ENCODE measurements around the gene NOP53. TPM values are rescaled to one million over a fixed set of nuclear protein-coding genes. Genes with fewer than 3 reads are reported as not detected.

The NOP53 gene
- polyA plus RNA-seq (2013, experiment 1 of 2) = 245 TPM
- polyA plus RNA-seq (2013, experiment 2 of 2) = 251 TPM

- WGBS = 7% methylated on average over 36 of the region's 53 CpGs
- Histone ChIP-seq H3K36me3 (ENCODE audit: control insufficient read depth in 1 of 2, insufficient read depth in 2 of 2, low read depth in 1 of 2, low read length in 2 of 2) (peaks cover 48 to 61% of the 10 kb centered on the region in 2 experiments), H2BK120ac (ENCODE audit: low read depth, low read length) (no peak within 1 kb of the TSS), H3K14ac (ENCODE audit: low read length in 2 of 2) (peak within 1 kb of the TSS in 1 of 2 experiments; percentile 63), H3K9ac (ENCODE audit: low read length) (peak within 1 kb of the TSS; percentile 95), H3K23ac (ENCODE audit: low read length in 2 of 2) (no peak within 1 kb of the TSS), H2AK5ac (ENCODE audit: low read length, severe bottlenecking) (peak within 1 kb of the TSS; percentile 3), H2AFZ (ENCODE audit: low read depth, low read length) (peak within 1 kb of the TSS; percentile 59), H2BK15ac (ENCODE audit: low read depth, poor library complexity, severe bottlenecking) (peak within 1 kb of the TSS; percentile 37), H2BK5ac (ENCODE audit: low read depth, low read length, poor library complexity, severe bottlenecking) (peak within 1 kb of the TSS; percentile 91), H3K4me2 (ENCODE audit: low read length, poor library complexity, severe bottlenecking) (peak within 1 kb of the TSS; percentile 56), H3K9me3 (ENCODE audit: control insufficient read depth, low read length) (no peaks in the 10 kb centered on the region), H3K18ac (ENCODE audit: low read depth in 1 of 2, low read length in 2 of 2) (peak within 1 kb of the TSS; percentile 86 to 95), H3K4me1 (ENCODE audit: control insufficient read depth, insufficient read depth, low read depth, low read length) (peaks cover 30% of the 10 kb centered on the region), H3K27ac (ENCODE audit: low read length, poor library complexity, severe bottlenecking) (peak within 1 kb of the TSS; percentile 80), H4K8ac (ENCODE audit: low read length) (peak within 1 kb of the TSS; percentile 96), H3K27me3 (ENCODE audit: control insufficient read depth in 1 of 2, insufficient read depth in 1 of 2, low read length in 2 of 2) (no peaks in the 10 kb centered on the region), H3K4me3 (ENCODE audit: insufficient read depth in 1 of 2, low read depth in 1 of 2, low read length in 2 of 2) (peak within 1 kb of the TSS; percentile 83 to 84), H3K79me1 (replicated peaks; ENCODE audit: low read length, poor library complexity, severe bottlenecking) (peaks cover 30% of the 10 kb centered on the region), H3K4ac (ENCODE audit: low read depth in 1 of 2, low read length in 2 of 2) (peak within 1 kb of the TSS; percentile 80 to 90), H4K91ac (ENCODE audit: low read length) (peak within 1 kb of the TSS; percentile 94), H2BK12ac (ENCODE audit: low read length in 2 of 2) (no peak within 1 kb of the TSS)
- peak; percentile 97 for DNase-seq
Measured at GRCh38 chr19:47745010-47745901, at the start of gene NOP53. Gene NOP53 (plus strand): TSS chr19:47745546. CDS start chr19:47745560, 14 bp downstream.

- no peak for DNase-seq
- Histone ChIP-seq H3K36me3 (ENCODE audit: control insufficient read depth in 1 of 2, insufficient read depth in 2 of 2, low read depth in 1 of 2, low read length in 2 of 2) (peaks cover 57 to 81% of the 10 kb centered on the region in 2 experiments), H3K4ac (ENCODE audit: low read depth in 1 of 2, low read length in 2 of 2) (no peak overlapping the region), H2BK15ac (ENCODE audit: low read depth, poor library complexity, severe bottlenecking) (no peak overlapping the region), H2BK12ac (ENCODE audit: low read length in 2 of 2) (no peak overlapping the region), H3K14ac (ENCODE audit: low read length in 2 of 2) (no peak overlapping the region), H3K4me1 (ENCODE audit: control insufficient read depth, insufficient read depth, low read depth, low read length) (peaks cover 4% of the 10 kb centered on the region), H3K9me3 (ENCODE audit: control insufficient read depth, low read length) (no peaks in the 10 kb centered on the region), H2AK5ac (ENCODE audit: low read length, severe bottlenecking) (no peak overlapping the region), H4K91ac (ENCODE audit: low read length) (no peak overlapping the region), H3K4me2 (ENCODE audit: low read length, poor library complexity, severe bottlenecking) (no peak overlapping the region), H2BK5ac (ENCODE audit: low read depth, low read length, poor library complexity, severe bottlenecking) (no peak overlapping the region), H3K79me1 (replicated peaks; ENCODE audit: low read length, poor library complexity, severe bottlenecking) (peaks cover 32% of the 10 kb centered on the region), H3K23ac (ENCODE audit: low read length in 2 of 2) (no peak overlapping the region), H4K8ac (ENCODE audit: low read length) (no peak overlapping the region), H3K4me3 (ENCODE audit: insufficient read depth in 1 of 2, low read depth in 1 of 2, low read length in 2 of 2) (no peak overlapping the region), H3K18ac (ENCODE audit: low read depth in 1 of 2, low read length in 2 of 2) (no peak overlapping the region), H3K9ac (ENCODE audit: low read length) (no peak overlapping the region), H2AFZ (ENCODE audit: low read depth, low read length) (no peak overlapping the region), H3K27me3 (ENCODE audit: control insufficient read depth in 1 of 2, insufficient read depth in 1 of 2, low read length in 2 of 2) (no peaks in the 10 kb centered on the region), H3K27ac (ENCODE audit: low read length, poor library complexity, severe bottlenecking) (no peak overlapping the region), H2BK120ac (ENCODE audit: low read depth, low read length) (no peak overlapping the region)
- WGBS = 97% methylated on average over 7 of the region's 8 CpGs
Measured at GRCh38 chr19:47696635-47697034, 48.7 kb upstream of the NOP53 start.

- H3K27ac ChIP-seq (ENCODE audit: low read length, poor library complexity, severe bottlenecking) = peak overlapping the region; percentile 8
- no peak overlapping the region for H3K4ac ChIP-seq (ENCODE audit: low read depth in 1 of 2, low read length in 2 of 2)
- no peaks in the 10 kb centered on the region for H3K9me3 ChIP-seq (ENCODE audit: control insufficient read depth, low read length)
- H3K27me3 ChIP-seq (ENCODE audit: control insufficient read depth in 1 of 2, insufficient read depth in 1 of 2, low read length in 2 of 2) = no peaks in the 10 kb centered on the region
- peaks cover 4% of the 10 kb centered on the region for H3K4me1 ChIP-seq (ENCODE audit: control insufficient read depth, insufficient read depth, low read depth, low read length)
- no peak overlapping the region for H2BK5ac ChIP-seq (ENCODE audit: low read depth, low read length, poor library complexity, severe bottlenecking)
- 44% methylated on average over 21 of the region's 21 CpGs for WGBS
- peak overlapping the region in 1 of 2 experiments; percentile 52 for H3K23ac ChIP-seq (ENCODE audit: low read length in 2 of 2)
- H3K79me1 ChIP-seq (replicated peaks; ENCODE audit: low read length, poor library complexity, severe bottlenecking) = peaks cover 31% of the 10 kb centered on the region
- H3K14ac ChIP-seq (ENCODE audit: low read length in 2 of 2) = no peak overlapping the region
- H3K4me2 ChIP-seq (ENCODE audit: low read length, poor library complexity, severe bottlenecking) = peak overlapping the region; percentile 3
- peak overlapping the region; percentile 45 for H4K91ac ChIP-seq (ENCODE audit: low read length)
- no peak overlapping the region for H3K4me3 ChIP-seq (ENCODE audit: insufficient read depth in 1 of 2, low read depth in 1 of 2, low read length in 2 of 2)
- H2BK120ac ChIP-seq (ENCODE audit: low read depth, low read length) = no peak overlapping the region
- H4K8ac ChIP-seq (ENCODE audit: low read length) = peak overlapping the region; percentile 78
- H3K36me3 ChIP-seq (ENCODE audit: control insufficient read depth in 1 of 2, insufficient read depth in 2 of 2, low read depth in 1 of 2, low read length in 2 of 2) = peaks cover 52 to 82% of the 10 kb centered on the region in 2 experiments
- peak overlapping the region; percentile 50 for H3K9ac ChIP-seq (ENCODE audit: low read length)
- H3K18ac ChIP-seq (ENCODE audit: low read depth in 1 of 2, low read length in 2 of 2) = peak overlapping the region; percentile 27 to 74
- H2BK15ac ChIP-seq (ENCODE audit: low read depth, poor library complexity, severe bottlenecking) = no peak overlapping the region
- no peak overlapping the region for H2AFZ ChIP-seq (ENCODE audit: low read depth, low read length)
- H2BK12ac ChIP-seq (ENCODE audit: low read length in 2 of 2) = peak overlapping the region in 1 of 2 experiments; percentile 25
- peak overlapping the region; percentile 55 for H2AK5ac ChIP-seq (ENCODE audit: low read length, severe bottlenecking)
- DNase-seq = peak; percentile 85
Measured at GRCh38 chr19:47697863-47698609, 47.3 kb upstream of the NOP53 start.
